Measurements from ENCODE around the gene RNF144B. TPM values are rescaled to one million over a fixed set of nuclear protein-coding genes. Genes with fewer than 3 reads are reported as not detected.

RNF144B gene
- total and polyA plus RNA-seq, 2 of the 13 experiments (the other 11 are each of a cell fraction or from before 2014, with no cell fraction given), result 1.8 to 4.3 TPM

DNA sequence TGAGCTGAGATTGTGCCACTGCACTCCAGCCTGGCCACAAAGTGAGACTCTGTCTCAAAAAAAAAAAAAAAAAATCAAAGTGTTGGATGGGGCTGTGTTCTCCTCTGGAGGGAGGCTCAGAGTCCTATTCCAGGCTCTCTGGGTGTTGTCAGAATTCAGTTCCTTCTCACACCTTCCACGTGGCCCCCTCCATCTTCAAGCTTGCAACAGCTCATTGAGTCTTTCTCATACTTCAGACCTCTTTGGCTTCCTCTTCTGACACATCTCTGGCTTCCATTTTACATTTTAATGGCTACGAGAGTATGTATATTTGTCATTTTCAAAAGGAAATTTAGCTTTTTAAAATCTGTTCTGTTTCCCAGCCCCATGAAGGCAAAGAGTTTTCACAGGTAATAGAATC, 85.8 kb downstream of the RNF144B start (continued):
- TF ChIP-seq, protein P1, sequence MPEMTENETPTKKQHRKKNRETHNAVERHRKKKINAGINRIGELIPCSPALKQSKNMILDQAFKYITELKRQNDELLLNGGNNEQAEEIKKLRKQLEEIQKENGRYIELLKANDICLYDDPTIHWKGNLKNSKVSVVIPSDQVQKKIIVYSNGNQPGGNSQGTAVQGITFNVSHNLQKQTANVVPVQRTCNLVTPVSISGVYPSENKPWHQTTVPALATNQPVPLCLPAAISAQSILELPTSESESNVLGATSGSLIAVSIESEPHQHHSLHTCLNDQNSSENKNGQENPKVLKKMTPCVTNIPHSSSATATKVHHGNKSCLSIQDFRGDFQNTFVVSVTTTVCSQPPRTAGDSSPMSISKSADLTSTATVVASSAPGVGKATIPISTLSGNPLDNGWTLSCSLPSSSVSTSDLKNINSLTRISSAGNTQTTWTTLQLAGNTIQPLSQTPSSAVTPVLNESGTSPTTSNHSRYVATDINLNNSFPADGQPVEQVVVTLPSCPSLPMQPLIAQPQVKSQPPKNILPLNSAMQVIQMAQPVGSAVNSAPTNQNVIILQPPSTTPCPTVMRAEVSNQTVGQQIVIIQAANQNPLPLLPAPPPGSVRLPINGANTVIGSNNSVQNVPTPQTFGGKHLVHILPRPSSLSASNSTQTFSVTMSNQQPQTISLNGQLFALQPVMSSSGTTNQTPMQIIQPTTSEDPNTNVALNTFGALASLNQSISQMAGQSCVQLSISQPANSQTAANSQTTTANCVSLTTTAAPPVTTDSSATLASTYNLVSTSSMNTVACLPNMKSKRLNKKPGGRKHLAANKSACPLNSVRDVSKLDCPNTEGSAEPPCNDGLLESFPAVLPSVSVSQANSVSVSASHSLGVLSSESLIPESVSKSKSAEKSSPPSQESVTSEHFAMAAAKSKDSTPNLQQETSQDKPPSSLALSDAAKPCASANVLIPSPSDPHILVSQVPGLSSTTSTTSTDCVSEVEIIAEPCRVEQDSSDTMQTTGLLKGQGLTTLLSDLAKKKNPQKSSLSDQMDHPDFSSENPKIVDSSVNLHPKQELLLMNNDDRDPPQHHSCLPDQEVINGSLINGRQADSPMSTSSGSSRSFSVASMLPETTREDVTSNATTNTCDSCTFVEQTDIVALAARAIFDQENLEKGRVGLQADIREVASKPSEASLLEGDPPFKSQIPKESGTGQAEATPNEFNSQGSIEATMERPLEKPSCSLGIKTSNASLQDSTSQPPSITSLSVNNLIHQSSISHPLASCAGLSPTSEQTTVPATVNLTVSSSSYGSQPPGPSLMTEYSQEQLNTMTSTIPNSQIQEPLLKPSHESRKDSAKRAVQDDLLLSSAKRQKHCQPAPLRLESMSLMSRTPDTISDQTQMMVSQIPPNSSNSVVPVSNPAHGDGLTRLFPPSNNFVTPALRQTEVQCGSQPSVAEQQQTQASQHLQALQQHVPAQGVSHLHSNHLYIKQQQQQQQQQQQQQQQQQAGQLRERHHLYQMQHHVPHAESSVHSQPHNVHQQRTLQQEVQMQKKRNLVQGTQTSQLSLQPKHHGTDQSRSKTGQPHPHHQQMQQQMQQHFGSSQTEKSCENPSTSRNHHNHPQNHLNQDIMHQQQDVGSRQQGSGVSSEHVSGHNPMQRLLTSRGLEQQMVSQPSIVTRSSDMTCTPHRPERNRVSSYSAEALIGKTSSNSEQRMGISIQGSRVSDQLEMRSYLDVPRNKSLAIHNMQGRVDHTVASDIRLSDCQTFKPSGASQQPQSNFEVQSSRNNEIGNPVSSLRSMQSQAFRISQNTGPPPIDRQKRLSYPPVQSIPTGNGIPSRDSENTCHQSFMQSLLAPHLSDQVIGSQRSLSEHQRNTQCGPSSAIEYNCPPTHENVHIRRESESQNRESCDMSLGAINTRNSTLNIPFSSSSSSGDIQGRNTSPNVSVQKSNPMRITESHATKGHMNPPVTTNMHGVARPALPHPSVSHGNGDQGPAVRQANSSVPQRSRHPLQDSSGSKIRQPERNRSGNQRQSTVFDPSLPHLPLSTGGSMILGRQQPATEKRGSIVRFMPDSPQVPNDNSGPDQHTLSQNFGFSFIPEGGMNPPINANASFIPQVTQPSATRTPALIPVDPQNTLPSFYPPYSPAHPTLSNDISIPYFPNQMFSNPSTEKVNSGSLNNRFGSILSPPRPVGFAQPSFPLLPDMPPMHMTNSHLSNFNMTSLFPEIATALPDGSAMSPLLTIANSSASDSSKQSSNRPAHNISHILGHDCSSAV (CRISPR knock-in tag; IDR thresholded peaks at IDR 0.05; ENCODE audit: borderline replicate concordance), result no peak
- TF ChIP-seq FOXA1 (IDR thresholded peaks at IDR 0.05) (no peak), FOXA1 (CRISPR knock-in tag; IDR thresholded peaks at IDR 0.05) (no peak), ZFP36L2 (CRISPR knock-in tag; IDR thresholded peaks at IDR 0.05) (no peak), ZNF343 (CRISPR knock-in tag; IDR thresholded peaks at IDR 0.05) (no peak)

DNA sequence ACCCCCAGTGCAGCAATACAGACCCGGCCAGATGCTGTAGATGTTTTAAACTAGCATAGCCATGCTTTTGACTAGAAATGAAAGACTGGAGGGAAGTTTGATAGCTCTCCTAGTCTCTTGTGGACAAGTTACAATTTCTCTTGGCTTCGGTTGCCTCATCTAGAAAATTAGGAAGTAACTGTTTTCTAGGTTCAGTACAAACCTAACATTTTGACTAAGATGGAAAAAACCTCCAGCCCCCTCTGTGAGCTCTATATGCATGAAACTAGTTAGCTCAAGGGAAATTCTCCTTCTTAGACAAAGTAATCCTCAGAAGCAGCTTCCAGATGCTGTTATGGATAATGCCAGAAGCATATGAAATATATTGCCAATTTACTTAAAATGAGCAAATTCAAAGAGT, 86.6 kb downstream of the RNF144B start:
- H3K36me3 ChIP-seq (replicated peaks in 1 of 2; ENCODE audit: control insufficient read depth in 1 of 2, insufficient read depth in 2 of 2, low read length in 2 of 2), result no peaks in the 10 kb centered on the region
- no peak overlapping the region for H3K27ac ChIP-seq (ENCODE audit: extremely low read length, insufficient read depth, low read length)
- in situ Hi-C loops (cut with HindIII; ENCODE audit: extremely low pct_ligation_motif_present, low pct_unique_long_range_greater_than_20kb) (no loop called here), intact Hi-C loops (cut with micrococcal nuclease; ENCODE audit: unreplicated experiment) (no loop called here)
- H3K27me3 ChIP-seq (ENCODE audit: control insufficient read depth in 1 of 2, insufficient read depth in 2 of 2, low read length in 2 of 2), result no peaks in the 10 kb centered on the region
- ATAC-seq (no peak), DNase-seq (ENCODE audit: low spot score) (no peak), FAIRE-seq (no peak)
- peaks cover 23% of the 10 kb centered on the region for H3K4me1 ChIP-seq (ENCODE audit: insufficient read depth, low read length)
- ChIA-PET POLR2A (no interaction called here), CTCF (ENCODE audit: low intra/inter-chr PET ratio, low total read pairs) (no interaction called here)
- H3K79me2 ChIP-seq (ENCODE audit: insufficient read depth, low read length), result no peaks in the 10 kb centered on the region
- no peak overlapping the region for H2AFZ ChIP-seq (ENCODE audit: low read length)
- no peak overlapping the region for H3K9ac ChIP-seq (ENCODE audit: insufficient read depth, low read depth, low read length)
- no TSS peak for BruUV-seq (replicated peaks)
- no peaks in the 10 kb centered on the region for H4K20me1 ChIP-seq (ENCODE audit: insufficient read depth, low read length)
- WGBS (ENCODE audit: low lambda C conversion rate), result 59% methylated on average over 2 of the region's 2 CpGs
- H3K4me3 ChIP-seq (replicated peaks in 1 of 3; ENCODE audit: insufficient read depth in 1 of 3, low read depth in 2 of 3, low read length in 3 of 3), result no peak overlapping the region
- H3K4me2 ChIP-seq (ENCODE audit: low read depth, low read length), result no peak overlapping the region
- no peaks in the 10 kb centered on the region for H3K9me3 ChIP-seq (ENCODE audit: low read length)
- TF ChIP-seq, protein P2, sequence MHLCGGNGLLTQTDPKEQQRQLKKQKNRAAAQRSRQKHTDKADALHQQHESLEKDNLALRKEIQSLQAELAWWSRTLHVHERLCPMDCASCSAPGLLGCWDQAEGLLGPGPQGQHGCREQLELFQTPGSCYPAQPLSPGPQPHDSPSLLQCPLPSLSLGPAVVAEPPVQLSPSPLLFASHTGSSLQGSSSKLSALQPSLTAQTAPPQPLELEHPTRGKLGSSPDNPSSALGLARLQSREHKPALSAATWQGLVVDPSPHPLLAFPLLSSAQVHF (CRISPR knock-in tag; IDR thresholded peaks at IDR 0.05), result no peak
- TF ChIP-seq, protein P3, sequence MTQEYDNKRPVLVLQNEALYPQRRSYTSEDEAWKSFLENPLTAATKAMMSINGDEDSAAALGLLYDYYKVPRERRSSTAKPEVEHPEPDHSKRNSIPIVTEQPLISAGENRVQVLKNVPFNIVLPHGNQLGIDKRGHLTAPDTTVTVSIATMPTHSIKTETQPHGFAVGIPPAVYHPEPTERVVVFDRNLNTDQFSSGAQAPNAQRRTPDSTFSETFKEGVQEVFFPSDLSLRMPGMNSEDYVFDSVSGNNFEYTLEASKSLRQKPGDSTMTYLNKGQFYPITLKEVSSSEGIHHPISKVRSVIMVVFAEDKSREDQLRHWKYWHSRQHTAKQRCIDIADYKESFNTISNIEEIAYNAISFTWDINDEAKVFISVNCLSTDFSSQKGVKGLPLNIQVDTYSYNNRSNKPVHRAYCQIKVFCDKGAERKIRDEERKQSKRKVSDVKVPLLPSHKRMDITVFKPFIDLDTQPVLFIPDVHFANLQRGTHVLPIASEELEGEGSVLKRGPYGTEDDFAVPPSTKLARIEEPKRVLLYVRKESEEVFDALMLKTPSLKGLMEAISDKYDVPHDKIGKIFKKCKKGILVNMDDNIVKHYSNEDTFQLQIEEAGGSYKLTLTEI (CRISPR knock-in tag; conservative IDR thresholded peaks at IDR 0.05), result no peak
- TF ChIP-seq RAD21 (CRISPR knock-in tag; IDR thresholded peaks at IDR 0.05), result no peak
